DND-41 (cell line): ENCODE measurements around the gene USP10.

Experiments used
- CTCF ChIP-seq: IDR thresholded peaks from 2 replicates; pipeline ENCODE4 v1.5.1; 2012; ENCODE audit warnings: borderline replicate concordance, low read length, moderate library complexity, mild to moderate bottlenecking; ENCODE audit not compliant: poor library complexity, severe bottlenecking; ENCODE audit errors: extremely low read depth
- EZH2 ChIP-seq: IDR thresholded peaks from 3 replicates; pipeline ENCODE4 v1.6.1; 2012; ENCODE audit warnings: borderline replicate concordance, low read depth, mild to moderate bottlenecking, moderate library complexity, low read length, inconsistent platforms; ENCODE audit not compliant: severe bottlenecking

- TF ChIP-seq CTCF: no peak
- no peak for TF ChIP-seq EZH2
Observed at GRCh38 chr16:84823926-84824325, 124.1 kb downstream of the USP10 start.
